GM12878 (cell line): ENCODE results near the gene TNFSF11. TPM values are rescaled to one million over a fixed set of nuclear protein-coding genes. Genes with fewer than 3 reads are reported as not detected.

Experiments used
- ATF2 ChIP-seq: IDR thresholded peaks from 2 replicates; pipeline ENCODE4 v1.6.1; 2012; ENCODE audit warnings: low read length, inconsistent platforms
- BRCA1 ChIP-seq: IDR thresholded peaks from 2 replicates; pipeline ENCODE4 v1.6.1; 2011; ENCODE audit warnings: low read depth, low read length, improper control_type of control experiment
- CREM ChIP-seq: IDR thresholded peaks from 2 replicates; pipeline ENCODE4 v1.6.1; 2014; ENCODE audit warnings: antibody characterized with exemption, low read depth
- EP300 ChIP-seq, 2 experiments: fragments of 150-350 bp in 1 of 2; IDR thresholded peaks; 2 replicates each; pipeline ENCODE4 v1.6.1; 2011 to 2012; ENCODE audit warnings: low read depth in 2 of 2, low read length in 2 of 2, borderline replicate concordance in 1 of 2, improper control_type of control experiment in 1 of 2, inconsistent platforms in 1 of 2; ENCODE audit not compliant: control insufficient read depth in 1 of 2
- FOXM1 ChIP-seq: IDR thresholded peaks from 2 replicates; pipeline ENCODE4 v1.6.1; 2012; ENCODE audit warnings: low read depth, mild to moderate bottlenecking, inconsistent platforms, low read length, moderate library complexity
- KDM1A ChIP-seq: fragments of 200-600 bp; sonication (generic); IDR thresholded peaks from 2 replicates; pipeline ENCODE4 v1.6.1; 2016; ENCODE audit warnings: borderline replicate concordance
- MEF2B ChIP-seq: fragments of 450-650 bp; IDR thresholded peaks from 2 replicates; pipeline ENCODE4 v1.6.1; 2018; ENCODE audit warnings: mild to moderate bottlenecking, moderate library complexity; ENCODE audit not compliant: partially characterized antibody, poor library complexity, severe bottlenecking
- NBN ChIP-seq: fragments of 450-650 bp; IDR thresholded peaks from 2 replicates; pipeline ENCODE4 v1.6.1; 2016
- PBX3 ChIP-seq: IDR thresholded peaks from 2 replicates; pipeline ENCODE4 v1.6.1; 2011; ENCODE audit warnings: mild to moderate bottlenecking, low read depth, low read length, moderate library complexity; ENCODE audit not compliant: insufficient replicate concordance
- POLR2A ChIP-seq: IDR thresholded peaks from 2 replicates; pipeline ENCODE4 v1.6.1; 2011; ENCODE audit warnings: low read depth, mild to moderate bottlenecking, low read length
- PRDM15 ChIP-seq: fragments of 450-650 bp; formaldehyde crosslinking; IDR thresholded peaks from 2 replicates; pipeline ENCODE4 v1.4.0; 2020; ENCODE audit warnings: mild to moderate bottlenecking, moderate library complexity
- SIX5 ChIP-seq: IDR thresholded peaks from 2 replicates; pipeline ENCODE4 v1.6.1; 2011; ENCODE audit warnings: mild to moderate bottlenecking, low read depth, low read length, moderate library complexity; ENCODE audit not compliant: severe bottlenecking
- SREBF2 ChIP-seq: IDR thresholded peaks from 2 replicates; pipeline ENCODE4 v1.6.1; 2012; ENCODE audit warnings: mild to moderate bottlenecking, low read length
- TCF7 ChIP-seq: IDR thresholded peaks from 2 replicates; pipeline ENCODE4 v1.6.1; 2014; ENCODE audit warnings: antibody characterized with exemption, borderline replicate concordance
- USF2 ChIP-seq: IDR thresholded peaks from 2 replicates; pipeline ENCODE4 v1.6.1; 2011; ENCODE audit warnings: low read depth, low read length, improper control_type of control experiment, borderline replicate concordance
- ZBTB40 ChIP-seq: fragments of 450-650 bp; IDR thresholded peaks from 2 replicates; pipeline ENCODE4 v1.6.1; 2016; ENCODE audit warnings: mild to moderate bottlenecking, moderate library complexity, borderline replicate concordance
- polyA plus RNA-seq, 11 experiments: library from polyadenylated mRNA; depleted of rRNA in 4 of 11; unstranded in 6 of 11; stranded (reverse) in 5 of 11; fragments of >200 nt; fragmentation: Nextera tagmentation in 4 of 11; fragmentation: Illumina TruSeq in 1 of 11; extraction: Ambion mirVana in 4 of 11; extraction: Trizol in 1 of 11; gene quantifications; 1 replicate in 1 of 11; 2 replicates in 10 of 11; pipeline versions ENCODE4 v1.2.1 to v1.2.3, GENCODE V29; 2011 to 2016; ENCODE audit warnings: inconsistent platforms in 2 of 11, missing spikeins in 2 of 11, low read depth in 1 of 11
- total RNA-seq, 4 experiments: library from RNA; depleted of rRNA in 3 of 4; stranded (reverse); fragments of >200 nt in 3 of 4; fragmentation: Illumina TruSeq in 1 of 4; extraction: Trizol in 1 of 4; gene quantifications; 2 replicates each; pipeline versions ENCODE4 v1.2.1 to v1.2.3, GENCODE V29; 2013 to 2021

TNFSF11 gene
- total and polyA plus RNA-seq, 10 of the 15 experiments (the other 5 are each of a cell fraction or from before 2014, with no cell fraction given): 0.86 to 14.8 (median 10.0) TPM

- TF ChIP-seq ZBTB40 (no peak), ATF2 (no peak), PBX3 (no peak), FOXM1 (no peak), SREBF2 (no peak), EP300 (IDR thresholded peaks at IDR 0.05; ENCODE audit: borderline replicate concordance in 1 of 2, control insufficient read depth in 1 of 2, low read depth in 2 of 2, low read length in 2 of 2) (no peak), NBN (no peak), TCF7 (no peak), POLR2A (no peak), KDM1A (no peak), PRDM15 (CRISPR knock-in tag) (no peak), MEF2B (no peak), BRCA1 (no peak), USF2 (no peak), CREM (no peak), SIX5 (no peak)
These were observed 75.9 kb downstream of the TNFSF11 start (continued) for GRCh38 chr13:42649831-42650230.
